ENCODE measurements around the gene R3HDM4.
"Not testable (repeated sequence)": the region's sequence is repeated elsewhere in the genome, so short reads cannot be mapped to it uniquely, and the experiment has no call there.

R3HDM4 gene

DNA sequence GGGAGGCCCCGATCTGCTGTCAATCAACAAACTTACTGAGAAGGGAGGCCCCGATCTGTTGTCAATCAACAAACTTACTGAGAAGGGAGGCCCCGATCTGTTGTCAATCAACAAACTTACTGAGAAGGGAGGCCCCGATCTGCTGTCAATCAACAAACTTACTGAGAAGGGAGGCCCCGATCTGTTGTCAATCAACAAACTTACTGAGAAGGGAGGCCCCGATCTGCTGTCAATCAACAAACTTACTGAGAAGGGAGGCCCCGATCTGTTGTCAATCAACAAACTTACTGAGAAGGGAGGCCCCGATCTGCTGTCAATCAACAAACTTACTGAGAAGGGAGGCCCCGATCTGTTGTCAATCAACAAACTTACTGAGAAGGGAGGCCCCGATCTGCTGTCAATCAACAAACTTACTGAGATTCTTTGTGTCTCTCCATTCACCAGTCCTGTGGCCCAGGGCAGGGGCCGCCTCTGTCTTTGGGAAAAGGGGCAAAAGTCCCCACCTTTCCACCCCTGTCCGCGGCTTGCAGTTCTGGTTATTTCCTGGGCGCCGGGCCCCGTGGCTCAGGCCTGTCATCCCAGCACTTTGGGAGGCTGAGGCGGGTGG is 59.3 kb downstream of the R3HDM4 start:
- not testable (repeated sequence) for DNase-seq

DNA sequence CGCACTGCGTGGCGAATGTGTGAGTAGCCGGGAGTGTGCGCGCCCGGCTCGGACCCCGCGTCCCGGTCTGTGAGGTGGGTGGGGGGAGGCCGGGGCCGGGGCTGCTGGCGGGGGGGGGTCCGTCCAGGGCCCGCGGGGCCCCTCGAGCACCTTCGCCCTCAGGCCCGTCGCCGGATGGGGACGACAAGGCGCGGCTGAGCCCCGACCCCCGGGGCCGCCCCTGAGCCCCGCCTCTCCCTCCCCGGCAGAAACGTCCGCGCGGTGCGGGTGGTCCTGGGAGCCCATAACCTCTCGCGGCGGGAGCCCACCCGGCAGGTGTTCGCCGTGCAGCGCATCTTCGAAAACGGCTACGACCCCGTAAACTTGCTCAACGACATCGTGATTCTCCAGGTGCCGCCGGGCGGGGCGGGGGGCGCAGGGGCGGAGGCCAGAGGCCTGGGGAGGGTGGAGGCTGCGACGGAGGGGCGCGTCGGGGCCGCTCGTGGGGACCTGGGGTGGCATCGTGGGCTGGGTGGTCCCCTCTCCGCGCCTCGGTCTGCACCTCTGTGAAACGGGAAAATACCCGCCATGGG is 59.9 kb downstream of the R3HDM4 start:
- DNase-seq = no peak

DNA sequence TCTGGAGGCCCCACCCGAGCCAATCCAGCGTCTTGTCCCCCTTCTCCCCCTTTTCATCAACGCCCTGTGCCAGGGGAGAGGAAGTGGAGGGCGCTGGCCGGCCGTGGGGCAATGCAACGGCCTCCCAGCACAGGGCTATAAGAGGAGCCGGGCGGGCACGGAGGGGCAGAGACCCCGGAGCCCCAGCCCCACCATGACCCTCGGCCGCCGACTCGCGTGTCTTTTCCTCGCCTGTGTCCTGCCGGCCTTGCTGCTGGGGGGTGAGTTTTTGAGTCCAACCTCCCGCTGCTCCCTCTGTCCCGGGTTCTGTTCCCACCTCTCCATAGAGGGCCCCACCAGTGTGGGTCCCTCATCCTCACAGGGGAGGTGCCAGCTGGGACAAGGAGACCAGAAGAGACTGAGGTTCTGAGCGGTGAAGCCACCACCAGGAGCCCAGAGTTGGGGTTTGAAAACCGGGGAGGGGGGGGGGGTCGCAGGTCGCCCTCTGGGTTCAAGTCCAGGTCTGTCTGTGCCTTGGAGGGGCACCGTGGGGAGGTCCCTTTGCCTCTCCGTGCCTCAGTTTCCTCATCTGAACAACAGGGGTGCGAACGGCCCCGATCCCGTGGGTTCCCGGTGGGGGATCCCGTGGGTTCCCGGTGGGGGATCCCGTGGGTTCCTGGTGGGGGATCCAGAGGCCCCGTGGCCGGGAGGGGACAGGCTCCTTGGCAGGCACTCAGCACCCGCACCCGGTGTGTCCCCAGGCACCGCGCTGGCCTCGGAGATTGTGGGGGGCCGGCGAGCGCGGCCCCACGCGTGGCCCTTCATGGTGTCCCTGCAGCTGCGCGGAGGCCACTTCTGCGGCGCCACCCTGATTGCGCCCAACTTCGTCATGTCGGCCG is 60.6 kb downstream of the R3HDM4 start, which contains the start of gene ELANE:
Gene ELANE, plus strand, starts transcription at position 168 of the 878 bp plus-strand sequence. Its CDS starts 26 bp downstream, at position 194.
- DNase-seq = no peak

- DNase-seq = no peak
Observed at GRCh38 chr19:850979-851335, 62.1 kb downstream of the R3HDM4 start.

DNA sequence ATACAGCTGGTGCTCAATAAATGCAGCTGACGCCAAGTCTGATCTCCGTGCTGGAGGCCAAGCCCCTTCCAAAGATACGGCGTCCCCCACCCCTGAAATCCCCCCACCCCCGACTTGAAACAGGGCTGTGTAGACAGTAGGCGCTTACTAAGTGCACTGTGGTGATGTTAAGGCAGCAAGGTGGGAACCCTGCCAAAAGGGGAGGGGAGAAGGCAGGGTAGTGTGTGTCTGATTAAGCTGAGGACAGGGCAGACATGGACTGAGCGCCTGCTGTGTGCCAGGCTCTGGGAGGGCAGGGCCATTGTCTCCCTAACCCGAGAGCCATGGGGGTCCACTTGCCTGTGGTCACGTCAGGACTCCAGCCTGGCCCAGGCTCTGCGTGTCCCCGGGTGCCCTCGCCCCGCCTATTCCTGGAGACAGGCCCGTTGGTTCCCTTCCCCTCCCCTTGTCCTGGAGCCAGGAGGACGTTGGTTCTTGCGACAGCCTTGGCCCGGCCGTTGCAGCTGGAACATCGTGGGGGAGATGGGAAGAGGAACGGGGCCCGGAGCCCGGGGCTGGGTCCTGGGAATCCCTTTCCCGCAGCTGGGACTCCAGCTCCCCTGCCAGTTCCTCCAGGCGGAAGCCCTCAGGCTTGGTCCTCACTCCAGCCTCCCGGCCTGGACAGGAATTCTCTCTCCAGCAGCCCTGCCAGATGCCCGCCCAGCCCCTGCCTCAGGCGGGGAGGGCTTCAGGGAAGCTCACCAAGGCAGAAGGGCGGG is 62.6 kb downstream of the R3HDM4 start:
- no peak for DNase-seq

DNA sequence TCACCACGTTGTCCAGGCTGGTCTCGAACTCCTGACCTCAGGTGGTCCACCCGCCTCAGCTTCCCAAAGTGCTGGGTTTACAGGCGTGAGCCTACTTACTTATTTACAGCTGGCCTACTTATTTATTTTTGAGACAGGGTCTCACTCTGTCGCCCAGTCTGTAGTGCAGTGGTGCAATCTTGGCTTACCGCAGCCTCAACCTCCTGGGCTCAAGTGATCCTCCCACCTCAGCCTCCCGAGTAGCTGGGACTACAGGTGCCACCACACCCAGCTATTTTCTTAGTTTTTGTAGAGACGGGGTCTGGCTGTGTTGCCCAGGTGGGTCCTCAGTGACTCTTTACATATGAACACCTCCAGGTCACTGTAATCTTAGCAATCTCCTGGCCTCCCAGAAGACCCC is 63.8 kb downstream of the R3HDM4 start:
- not testable (repeated sequence) for DNase-seq

- DNase-seq = no peak
Observed at GRCh38 chr19:848386-848921, 64.6 kb downstream of the R3HDM4 start.

Measured in NCI-H2029 treated with DMSO at 0.1 percent for 48 hours (cell line).